PC-3 (cell line): Measurements from ENCODE around the gene DPEP2. TPM values are rescaled to one million over a fixed set of nuclear protein-coding genes. Genes with fewer than 3 reads are reported as not detected.

Experiments used
- ATAC-seq: fragments of 200-7000 bp; cut with Tn5 transposase; 2 replicates; pipeline ENCODE4 v1.9.1; 2020; ENCODE audit warnings: mild to moderate bottlenecking, moderate library complexity
- BruUV-seq: library from RNA; stranded (reverse); fragments of 400-500 nt; replicated peaks from 2 replicates; lab custom pipeline; 2021; lab: Mats Ljungman, UMichigan
- CTCF ChIA-PET: fragments of 300-600 bp; sonication (Branson Sonifier 250); formaldehyde crosslinking; loops from one replicate; lab custom pipeline; 2022; ENCODE audit warnings: antibody characterized with exemption; lab: Charles Lee
- POLR2A ChIA-PET: fragments of 300-600 bp; sonication (Branson Sonifier 250); formaldehyde crosslinking; loops from one replicate; lab custom pipeline; 2022; ENCODE audit warnings: antibody characterized with exemption; ENCODE audit not compliant: unreplicated experiment; lab: Charles Lee
- DNase-seq: peaks from one replicate; pipeline ENCODE4 v3.0.0-alpha.2; 2015
- H2AFZ ChIP-seq: fragments of 300-600 bp; sonication (generic); 2 replicates; pipeline ENCODE4 v1.6.0; 2016; ENCODE audit warnings: antibody characterized with exemption, low read length
- H3F3A ChIP-seq: fragments of 300-600 bp; sonication (generic); one replicate; pipeline ENCODE4 v1.6.0; 2017; ENCODE audit warnings: antibody characterized with exemption, low read length, control low read depth, mild to moderate bottlenecking; ENCODE audit not compliant: unreplicated experiment
- H3K27ac ChIP-seq: fragments of 300-600 bp; sonication (generic); 2 replicates; pipeline ENCODE4 v1.5.1; 2016; ENCODE audit warnings: mild to moderate bottlenecking, low read length
- H3K27me3 ChIP-seq: fragments of 300-600 bp; sonication (generic); 2 replicates; pipeline ENCODE4 v1.6.1; 2016; ENCODE audit warnings: low read length, mixed read lengths
- H3K36me3 ChIP-seq: fragments of 300-600 bp; sonication (generic); 2 replicates; pipeline ENCODE4 v1.6.1; 2016; ENCODE audit warnings: low read depth, mixed run types, low read length, mixed read lengths
- H3K4me1 ChIP-seq: fragments of 300-600 bp; sonication (generic); 2 replicates; pipeline ENCODE4 v1.5.1; 2016; ENCODE audit warnings: low read length; ENCODE audit not compliant: insufficient read depth
- H3K4me2 ChIP-seq: fragments of 300-600 bp; sonication (generic); 2 replicates; pipeline ENCODE4 v1.6.0; 2016; ENCODE audit warnings: low read length
- H3K4me3 ChIP-seq: fragments of 300-600 bp; sonication (generic); 2 replicates; pipeline ENCODE4 v1.5.1; 2016; ENCODE audit warnings: mild to moderate bottlenecking, low read length, mixed read lengths
- H3K79me2 ChIP-seq: fragments of 300-600 bp; sonication (generic); 2 replicates; pipeline ENCODE4 v1.6.1; 2017; ENCODE audit warnings: low read length, mixed read lengths
- H3K9ac ChIP-seq: fragments of 300-600 bp; sonication (generic); 2 replicates; pipeline ENCODE4 v1.6.0; 2016; ENCODE audit warnings: mild to moderate bottlenecking, low read length
- H3K9me2 ChIP-seq: fragments of 300-600 bp; sonication (generic); replicated peaks from 2 replicates; pipeline ENCODE4 v1.6.1; 2016; ENCODE audit warnings: mixed run types, low read length, mixed read lengths
- H3K9me3 ChIP-seq: fragments of 300-600 bp; sonication (generic); 2 replicates; pipeline ENCODE4 v1.6.1; 2016; ENCODE audit warnings: low read length, mixed read lengths
- H4K20me1 ChIP-seq: fragments of 300-600 bp; sonication (generic); 2 replicates; pipeline ENCODE4 v1.6.1; 2016; ENCODE audit warnings: low read length, mixed read lengths
- EZH2 ChIP-seq: fragments of 300-600 bp; sonication (generic); IDR thresholded peaks from one replicate; pipeline ENCODE4 v1.6.1; 2017; ENCODE audit warnings: antibody characterized with exemption, mild to moderate bottlenecking, low read length; ENCODE audit not compliant: unreplicated experiment
- EZH2phosphoT487 ChIP-seq: fragments of 300-600 bp; sonication (generic); IDR thresholded peaks from 2 replicates; pipeline ENCODE4 v1.6.1; 2018; ENCODE audit warnings: mild to moderate bottlenecking, antibody characterized with exemption, low read length, borderline replicate concordance
- intact Hi-C: fragments of 100-400 bp; cut with micrococcal nuclease; formaldehyde crosslinking; loops from 2 replicates; pipeline ENCODE4 v1.9.0; 2023
- total RNA-seq: library from RNA; depleted of rRNA; stranded (reverse); fragments of >200 nt; gene quantifications from 2 replicates; pipeline ENCODE4 v1.2.3, GENCODE V29; 2014
- TF ChIP-seq, protein P1 (sequence below): fragments of 300-600 bp; sonication (generic); conservative IDR thresholded peaks from 2 replicates; pipeline ENCODE4 v1.5.1; 2017; ENCODE audit warnings: antibody characterized with exemption, low read depth, mild to moderate bottlenecking, low read length

DPEP2 gene
- total RNA-seq, 1 experiment from 2014 or later: not detected

DNA sequence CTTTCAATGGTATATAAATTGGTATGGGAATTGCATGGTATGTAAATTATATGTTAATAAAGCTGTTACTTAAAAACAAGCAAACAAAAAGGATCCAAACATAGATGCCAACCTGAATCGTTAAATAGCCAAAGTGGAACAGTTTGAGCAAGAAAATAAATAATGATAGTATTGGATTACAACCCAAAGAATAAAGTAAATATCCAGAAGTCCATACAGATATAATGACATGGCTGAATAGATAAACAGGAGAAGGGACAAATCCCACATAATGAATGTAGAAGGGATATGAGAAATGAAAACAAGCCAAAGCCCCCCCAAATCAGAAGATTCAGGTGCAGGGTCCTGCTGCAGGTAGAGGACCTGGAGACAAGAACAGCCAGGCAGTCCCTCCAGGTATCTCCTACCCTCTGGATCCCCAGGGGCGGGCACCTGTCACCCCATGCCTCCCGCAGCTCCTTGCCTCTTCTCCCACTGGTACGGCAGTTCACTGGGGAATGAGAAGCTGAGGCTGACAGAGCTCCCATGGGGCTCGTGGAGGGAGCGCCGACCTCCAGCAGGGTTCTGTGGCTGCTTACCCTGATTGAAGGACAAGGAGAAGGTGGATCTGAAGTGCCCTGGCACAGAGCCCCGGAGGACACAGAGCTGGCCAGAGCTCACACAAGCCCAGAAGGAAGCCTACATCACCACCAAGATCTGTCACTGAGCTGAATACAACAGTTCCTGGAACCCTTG, 45.5 kb downstream of the DPEP2 start:
- no TSS peak for BruUV-seq
- no peaks in the 10 kb centered on the region for H3K9me3 ChIP-seq
- H3F3A ChIP-seq: no peaks in the 10 kb centered on the region
- no peak for ATAC-seq
- H3K27ac ChIP-seq: no peak overlapping the region
- H3K4me2 ChIP-seq: no peak overlapping the region
- no peak overlapping the region for H2AFZ ChIP-seq
- H3K9me2 ChIP-seq: no peaks in the 10 kb centered on the region
- no peaks in the 10 kb centered on the region; the same call in 1 of the 2 replicates for H3K36me3 ChIP-seq
- CTCF ChIA-PET: no interaction called here
- H4K20me1 ChIP-seq: no peaks in the 10 kb centered on the region
- no peak overlapping the region for H3K9ac ChIP-seq
- TF ChIP-seq EZH2: no peak
- TF ChIP-seq, protein P1, sequence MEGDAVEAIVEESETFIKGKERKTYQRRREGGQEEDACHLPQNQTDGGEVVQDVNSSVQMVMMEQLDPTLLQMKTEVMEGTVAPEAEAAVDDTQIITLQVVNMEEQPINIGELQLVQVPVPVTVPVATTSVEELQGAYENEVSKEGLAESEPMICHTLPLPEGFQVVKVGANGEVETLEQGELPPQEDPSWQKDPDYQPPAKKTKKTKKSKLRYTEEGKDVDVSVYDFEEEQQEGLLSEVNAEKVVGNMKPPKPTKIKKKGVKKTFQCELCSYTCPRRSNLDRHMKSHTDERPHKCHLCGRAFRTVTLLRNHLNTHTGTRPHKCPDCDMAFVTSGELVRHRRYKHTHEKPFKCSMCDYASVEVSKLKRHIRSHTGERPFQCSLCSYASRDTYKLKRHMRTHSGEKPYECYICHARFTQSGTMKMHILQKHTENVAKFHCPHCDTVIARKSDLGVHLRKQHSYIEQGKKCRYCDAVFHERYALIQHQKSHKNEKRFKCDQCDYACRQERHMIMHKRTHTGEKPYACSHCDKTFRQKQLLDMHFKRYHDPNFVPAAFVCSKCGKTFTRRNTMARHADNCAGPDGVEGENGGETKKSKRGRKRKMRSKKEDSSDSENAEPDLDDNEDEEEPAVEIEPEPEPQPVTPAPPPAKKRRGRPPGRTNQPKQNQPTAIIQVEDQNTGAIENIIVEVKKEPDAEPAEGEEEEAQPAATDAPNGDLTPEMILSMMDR: no peak
- TF ChIP-seq EZH2phosphoT487: no peak
- intact Hi-C loops: no loop called here
- no peaks in the 10 kb centered on the region for H3K4me1 ChIP-seq
- POLR2A ChIA-PET: no interaction called here
- H3K27me3 ChIP-seq: no peaks in the 10 kb centered on the region
- no peak for DNase-seq
- no peaks in the 10 kb centered on the region for H3K79me2 ChIP-seq
- no peak overlapping the region for H3K4me3 ChIP-seq

DNA sequence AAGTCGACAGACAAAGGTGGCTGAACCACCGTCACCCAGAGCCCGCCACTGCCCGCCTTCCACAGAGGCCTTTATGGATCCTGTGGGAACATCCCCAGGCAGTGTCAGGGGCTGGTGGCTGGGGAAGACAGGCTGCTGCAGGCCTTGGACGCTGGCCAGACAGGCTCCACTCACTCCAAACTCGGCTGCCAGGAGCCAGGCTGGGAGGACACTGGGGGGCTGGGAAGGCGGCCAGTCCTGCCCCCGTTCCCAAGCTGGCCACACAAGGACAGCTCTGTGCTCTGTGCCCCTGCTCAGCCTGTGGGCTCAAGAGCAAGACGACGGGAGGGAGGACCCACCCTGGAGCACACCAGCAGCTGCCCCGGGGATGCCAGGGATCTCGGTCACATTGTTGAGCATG, 47.8 kb downstream of the DPEP2 start:
- intact Hi-C loops: no loop called here
- Histone ChIP-seq H3K9me3 (no peaks in the 10 kb centered on the region), H3K4me1 (no peaks in the 10 kb centered on the region), H3K27ac (no peak overlapping the region), H3K27me3 (no peaks in the 10 kb centered on the region), H3F3A (no peaks in the 10 kb centered on the region), H3K36me3 (no peaks in the 10 kb centered on the region; the same call in 1 of the 2 replicates), H2AFZ (no peak overlapping the region), H3K4me3 (no peak overlapping the region), H3K79me2 (no peaks in the 10 kb centered on the region), H3K9me2 (no peaks in the 10 kb centered on the region), H4K20me1 (no peaks in the 10 kb centered on the region), H3K9ac (no peak overlapping the region), H3K4me2 (no peak overlapping the region)
- BruUV-seq: no TSS peak
- ATAC-seq (no peak), DNase-seq (no peak)
- no peak for TF ChIP-seq EZH2
- TF ChIP-seq EZH2phosphoT487: no peak
- TF ChIP-seq, protein P1: no peak
- CTCF ChIA-PET: no interaction called here
- POLR2A ChIA-PET: no interaction called here

DNA sequence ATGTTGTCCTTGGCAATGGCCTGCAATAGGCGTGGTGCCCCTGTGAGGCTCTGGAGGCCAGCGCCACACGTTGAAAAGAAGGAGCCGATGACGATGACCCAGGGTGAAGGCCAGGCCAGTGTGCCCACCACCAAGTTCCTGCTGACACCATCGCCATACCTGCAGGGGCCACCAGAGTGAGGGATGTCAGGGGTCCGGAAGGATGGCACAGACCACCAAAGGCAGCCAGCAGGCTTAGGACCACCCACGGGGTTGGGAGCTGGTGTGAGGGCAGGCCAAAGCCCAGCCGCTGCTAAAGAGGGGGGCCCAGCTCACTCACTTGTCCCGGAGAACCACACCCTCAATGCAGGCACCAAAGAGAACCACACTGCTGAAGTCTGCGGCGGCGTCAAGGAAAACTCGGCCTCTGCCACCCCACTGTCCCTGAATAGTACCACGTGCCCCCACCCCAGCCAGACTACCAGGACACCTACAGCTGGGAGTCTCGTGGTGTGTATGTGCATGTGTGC, 48.9 kb downstream of the DPEP2 start:
- Histone ChIP-seq H3K9ac (no peak overlapping the region), H3K9me3 (no peaks in the 10 kb centered on the region), H3K79me2 (no peaks in the 10 kb centered on the region), H3K27me3 (no peaks in the 10 kb centered on the region), H4K20me1 (no peaks in the 10 kb centered on the region), H3K27ac (no peak overlapping the region), H3K4me2 (no peak overlapping the region), H3K36me3 (no peaks in the 10 kb centered on the region; the same call in 1 of the 2 replicates), H2AFZ (no peak overlapping the region), H3F3A (no peaks in the 10 kb centered on the region), H3K4me1 (no peaks in the 10 kb centered on the region), H3K9me2 (no peaks in the 10 kb centered on the region), H3K4me3 (no peak overlapping the region)
- ChIA-PET POLR2A (no interaction called here), CTCF (interaction anchor here (0.6 kb wide), 1 partner anchor 66 kb away, joined by 4 read pairs; the partner anchor contains the start of gene NRN1L)
- DNase-seq (no peak), ATAC-seq (no peak)
- intact Hi-C loops: no loop called here
- TF ChIP-seq, protein P1: no peak
- TF ChIP-seq EZH2phosphoT487: no peak
- TF ChIP-seq EZH2: no peak
- no TSS peak for BruUV-seq
